ENCODE measurements around the gene LMBR1. TPM values are rescaled to one million over a fixed set of nuclear protein-coding genes. Genes with fewer than 3 reads are reported as not detected.

LMBR1 gene
- total RNA-seq, 1 donor from 2014 or later: 69.1 TPM

GRCh38 chr7:156735851-156736250 lies 157.1 kb downstream of the LMBR1 start:
- H3K4me1 Mint-ChIP-seq (ENCODE audit: unreplicated experiment): no peaks in the 10 kb centered on the region
- H3K27me3 Mint-ChIP-seq: no peaks in the 10 kb centered on the region
- TF ChIP-seq CTCF (conservative IDR thresholded peaks at IDR 0.05): no peak
- H3K36me3 Mint-ChIP-seq: peaks cover 44% of the 10 kb centered on the region
- peaks cover 10% of the 10 kb centered on the region for H3K9me3 Mint-ChIP-seq
- no peak overlapping the region for H3K4me3 Mint-ChIP-seq
- no peak for DNase-seq (ENCODE audit: extremely low spot score, unreplicated experiment)
- no peak overlapping the region for H3K27ac Mint-ChIP-seq

GRCh38 chr7:156733638-156734037 lies 159.3 kb downstream of the LMBR1 start:
- H3K9me3 Mint-ChIP-seq: peaks cover 10% of the 10 kb centered on the region
- H3K4me3 Mint-ChIP-seq: no peak overlapping the region
- peaks cover 46% of the 10 kb centered on the region for H3K36me3 Mint-ChIP-seq
- H3K27me3 Mint-ChIP-seq: no peaks in the 10 kb centered on the region
- H3K4me1 Mint-ChIP-seq (ENCODE audit: unreplicated experiment): no peaks in the 10 kb centered on the region
- DNase-seq (ENCODE audit: extremely low spot score, unreplicated experiment): no peak
- H3K27ac Mint-ChIP-seq: no peak overlapping the region
- TF ChIP-seq CTCF (conservative IDR thresholded peaks at IDR 0.05): no peak

- no peak for TF ChIP-seq CTCF (conservative IDR thresholded peaks at IDR 0.05)
- no peak overlapping the region for H3K4me3 Mint-ChIP-seq
- H3K4me1 Mint-ChIP-seq (ENCODE audit: unreplicated experiment): no peaks in the 10 kb centered on the region
- no peak for DNase-seq (ENCODE audit: extremely low spot score, unreplicated experiment)
- no peaks in the 10 kb centered on the region for H3K27me3 Mint-ChIP-seq
- peaks cover 10% of the 10 kb centered on the region for H3K9me3 Mint-ChIP-seq
- H3K27ac Mint-ChIP-seq: no peak overlapping the region
- H3K36me3 Mint-ChIP-seq: peaks cover 52% of the 10 kb centered on the region
These were observed 160.8 kb downstream of the LMBR1 start for GRCh38 chr7:156732091-156732625.

- Mint-ChIP-seq H3K27me3 (no peaks in the 10 kb centered on the region), H3K36me3 (peaks cover 52% of the 10 kb centered on the region)
- no peak for DNase-seq (ENCODE audit: extremely low spot score, unreplicated experiment)
These were observed 161.3 kb downstream of the LMBR1 start for GRCh38 chr7:156731651-156732050.

GRCh38 chr7:156725936-156726335 lies 167.0 kb downstream of the LMBR1 start:
- Mint-ChIP-seq H3K4me1 (ENCODE audit: unreplicated experiment) (no peaks in the 10 kb centered on the region), H3K27ac (no peak overlapping the region), H3K4me3 (no peak overlapping the region), H3K9me3 (no peaks in the 10 kb centered on the region), H3K36me3 (peaks cover 17% of the 10 kb centered on the region), H3K27me3 (no peaks in the 10 kb centered on the region)
- DNase-seq (ENCODE audit: extremely low spot score, unreplicated experiment): no peak
- TF ChIP-seq CTCF (conservative IDR thresholded peaks at IDR 0.05): no peak

More at GRCh38 chr7:156731651-156732050, 161.3 kb downstream of the LMBR1 start:
- Mint-ChIP-seq H3K4me1 (ENCODE audit: unreplicated experiment) (no peaks in the 10 kb centered on the region), H3K9me3 (peaks cover 10% of the 10 kb centered on the region), H3K27ac (no peak overlapping the region), H3K4me3 (no peak overlapping the region)
- no peak for TF ChIP-seq CTCF (conservative IDR thresholded peaks at IDR 0.05)

- Mint-ChIP-seq H3K27me3 (no peaks in the 10 kb centered on the region), H3K9me3 (no peaks in the 10 kb centered on the region), H3K36me3 (peaks cover 17% of the 10 kb centered on the region), H3K27ac (no peak overlapping the region), H3K4me3 (no peak overlapping the region), H3K4me1 (ENCODE audit: unreplicated experiment) (no peaks in the 10 kb centered on the region)
- no peak for DNase-seq (ENCODE audit: extremely low spot score, unreplicated experiment)
- TF ChIP-seq CTCF (conservative IDR thresholded peaks at IDR 0.05): no peak
These were observed 167.9 kb downstream of the LMBR1 start for GRCh38 chr7:156725073-156725472.

Data from type B pancreatic cell (in vitro differentiated cells).